IPS DF 6.9 (cell line): ENCODE data around the gene PGPEP1.
"Not testable (repeated sequence)": the region's sequence is repeated elsewhere in the genome, so short reads cannot be mapped to it uniquely, and the experiment has no call there.

Source experiments
- DNase-seq: peaks from one replicate; pipeline ENCODE4 v3.0.0-alpha.2; 2013; ENCODE audit warnings: low read depth, low spot score
- H3K27ac ChIP-seq: one replicate; pipeline ENCODE4 v1.5.1; 2013; ENCODE audit warnings: low read length, control low read depth
- H3K27me3 ChIP-seq: 2 replicates; pipeline ENCODE4 v1.6.1; 2013; ENCODE audit warnings: mild to moderate bottlenecking, low read length; ENCODE audit not compliant: control insufficient read depth, insufficient read depth
- H3K36me3 ChIP-seq: 2 replicates; pipeline ENCODE4 v1.6.1; 2013; ENCODE audit warnings: low read length; ENCODE audit not compliant: control insufficient read depth, insufficient read depth
- H3K4me1 ChIP-seq: 2 replicates; pipeline ENCODE4 v1.6.1; 2013; ENCODE audit warnings: low read length; ENCODE audit not compliant: control insufficient read depth, insufficient read depth
- H3K4me3 ChIP-seq: 2 replicates; pipeline ENCODE4 v1.5.1; 2013; ENCODE audit warnings: mild to moderate bottlenecking, low read length
- H3K9me3 ChIP-seq: 2 replicates; pipeline ENCODE4 v1.6.1; 2013; ENCODE audit warnings: low read length, inconsistent platforms; ENCODE audit not compliant: control insufficient read depth, insufficient read depth
- WGBS: extraction: QIAGEN DNeasy Blood & Tissue Kit; methylation state at CpG from one replicate; pipeline ENCODE4 v1.1.7; 2013; ENCODE audit warnings: mixed read lengths, missing lambda C conversion rate; ENCODE audit not compliant: insufficient read length, insufficient coverage; 5-methylcytosine and 5-hydroxymethylcytosine counted together

The PGPEP1 gene

DNA sequence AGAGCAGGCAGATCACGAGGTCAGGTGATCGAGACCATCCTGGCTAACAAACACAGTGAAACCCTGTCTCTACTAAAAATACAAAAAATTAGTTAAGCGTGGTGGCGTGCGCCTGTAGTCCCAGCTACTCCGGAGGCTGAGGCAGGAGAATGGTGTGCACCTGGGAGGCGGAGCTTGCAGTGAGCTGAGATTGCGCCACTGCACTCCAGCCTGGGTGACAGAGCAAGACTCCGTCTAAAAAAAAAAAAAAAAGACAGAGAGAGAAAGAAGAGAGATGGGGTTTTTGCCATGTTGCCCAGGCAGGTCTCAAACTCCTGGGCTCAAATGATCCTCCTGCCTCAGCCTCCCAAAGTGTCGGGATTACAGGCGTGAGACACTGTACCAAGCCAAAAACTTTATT is 65.4 kb downstream of the PGPEP1 start:
- not testable (repeated sequence) for H3K27ac ChIP-seq, DNase-seq, H3K36me3 ChIP-seq, H3K9me3 ChIP-seq, H3K27me3 ChIP-seq, H3K4me1 ChIP-seq, H3K4me3 ChIP-seq
- no CpG with 5 or more reads among the region's 11 CpGs for WGBS

- no peaks in the 10 kb centered on the region for H3K4me1 ChIP-seq
- H3K36me3 ChIP-seq, result no peaks in the 10 kb centered on the region
- DNase-seq, result no peak
- WGBS, result no CpG with 5 or more reads among the region's 9 CpGs
- no peaks in the 10 kb centered on the region for H3K9me3 ChIP-seq
- no peaks in the 10 kb centered on the region for H3K27me3 ChIP-seq
- no peak overlapping the region for H3K4me3 ChIP-seq
- no peak overlapping the region for H3K27ac ChIP-seq
These were observed 66.4 kb downstream of the PGPEP1 start for GRCh38 chr19:18406749-18407148.

- Histone ChIP-seq H3K9me3 (no peaks in the 10 kb centered on the region), H3K36me3 (no peaks in the 10 kb centered on the region), H3K4me3 (no peak overlapping the region), H3K4me1 (no peaks in the 10 kb centered on the region), H3K27ac (no peak overlapping the region), H3K27me3 (no peaks in the 10 kb centered on the region)
- no peak for DNase-seq
- no CpG with 5 or more reads among the region's 10 CpGs for WGBS
These were observed 67.7 kb downstream of the PGPEP1 start for GRCh38 chr19:18408053-18408476.

- DNase-seq, result no peak
- Histone ChIP-seq H3K36me3 (no peaks in the 10 kb centered on the region), H3K4me1 (0 out of 2 replicates have a peak, but pooled peaks cover 2% of the 10 kb centered on the region), H3K27me3 (no peaks in the 10 kb centered on the region), H3K9me3 (no peaks in the 10 kb centered on the region), H3K4me3 (no peak overlapping the region), H3K27ac (no peak overlapping the region)
- no CpG with 5 or more reads among the region's 16 CpGs for WGBS
These were observed 72.3 kb downstream of the PGPEP1 start for GRCh38 chr19:18412610-18413239.

DNA sequence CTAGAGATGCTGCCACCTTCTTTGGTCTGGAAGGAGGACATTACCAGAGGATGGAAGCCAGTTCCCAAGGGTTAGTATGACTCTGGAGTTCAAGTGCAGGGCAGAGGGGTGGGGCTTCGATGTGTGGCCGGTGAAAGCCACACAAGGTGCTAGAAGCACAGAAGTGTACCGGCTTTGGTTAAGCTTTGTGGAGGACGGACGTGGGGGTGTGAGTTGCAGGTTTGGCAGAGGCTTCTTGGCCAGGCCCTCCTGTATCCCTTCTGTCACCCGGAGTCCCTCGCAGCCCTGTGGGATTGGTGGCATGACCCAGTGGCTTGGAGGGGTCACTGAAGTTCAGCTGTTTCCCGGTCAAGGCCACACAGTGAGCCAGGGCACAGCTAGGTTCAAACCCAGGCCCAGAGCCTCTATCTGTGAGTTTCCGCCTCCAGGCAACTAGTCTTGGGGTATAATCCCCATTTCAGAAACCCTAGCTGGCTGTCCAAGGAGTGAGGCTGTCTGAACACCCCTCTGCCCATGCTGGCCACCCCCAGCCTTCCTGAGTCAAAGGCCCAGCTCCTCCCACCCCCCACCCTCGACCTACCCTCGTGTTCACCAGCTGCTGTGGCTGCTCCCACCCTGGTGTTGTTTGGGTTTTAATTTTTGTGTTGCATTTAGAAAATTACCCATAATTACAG is 74.2 kb downstream of the PGPEP1 start:
- H3K36me3 ChIP-seq, result no peaks in the 10 kb centered on the region
- peaks cover 2% of the 10 kb centered on the region; the same call in 1 of the 2 replicates for H3K27me3 ChIP-seq
- no peak for DNase-seq
- no peak overlapping the region for H3K27ac ChIP-seq
- H3K4me3 ChIP-seq, result no peak overlapping the region
- peaks cover 10% of the 10 kb centered on the region for H3K4me1 ChIP-seq
- WGBS, result no CpG with 5 or more reads among the region's 11 CpGs
- no peaks in the 10 kb centered on the region for H3K9me3 ChIP-seq

GRCh38 chr19:18415178-18415867 is 74.9 kb downstream of the PGPEP1 start:
- DNase-seq, result no peak
- Histone ChIP-seq H3K27me3 (peaks cover 2% of the 10 kb centered on the region; the same call in 1 of the 2 replicates), H3K4me1 (peaks cover 10% of the 10 kb centered on the region), H3K9me3 (no peaks in the 10 kb centered on the region), H3K36me3 (no peaks in the 10 kb centered on the region), H3K27ac (no peak overlapping the region), H3K4me3 (no peak overlapping the region)
- whole genome bisulfite sequencing, result no CpG with 5 or more reads among the region's 25 CpGs

DNA sequence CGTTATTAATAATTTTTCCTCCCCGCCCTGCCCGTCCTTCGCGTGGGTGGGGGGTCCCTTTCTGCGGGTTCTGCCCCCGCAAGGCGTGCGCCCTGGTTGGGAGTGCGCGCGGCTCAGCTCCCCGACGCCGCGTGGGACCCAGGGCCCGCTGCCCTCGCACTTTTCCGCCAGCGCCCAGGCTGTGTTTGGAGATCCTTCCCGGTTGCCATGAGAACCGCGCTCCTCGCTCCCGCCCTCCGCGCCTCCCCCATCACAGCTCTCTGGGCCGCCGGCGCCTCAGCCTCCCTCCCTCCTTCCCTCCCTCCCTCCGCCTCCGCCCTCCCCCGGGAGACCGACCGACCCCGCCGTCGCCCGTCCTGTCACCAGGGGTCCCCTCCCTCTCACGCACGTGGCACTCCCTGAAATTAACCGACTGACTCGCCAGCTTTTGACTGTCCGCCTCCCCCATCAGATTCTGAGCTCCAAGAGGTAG is 76.4 kb downstream of the PGPEP1 start:
- peaks cover 10% of the 10 kb centered on the region for H3K4me1 ChIP-seq
- H3K27ac ChIP-seq, result no peak overlapping the region
- no peak for DNase-seq
- H3K27me3 ChIP-seq, result peaks cover 2% of the 10 kb centered on the region; the same call in 1 of the 2 replicates
- peak overlapping the region; percentile 29; the same call in 1 of the 2 replicates for H3K4me3 ChIP-seq
- WGBS, result no CpG with 5 or more reads among the region's 44 CpGs
- H3K36me3 ChIP-seq, result no peaks in the 10 kb centered on the region
- H3K9me3 ChIP-seq, result no peaks in the 10 kb centered on the region

- no CpG with 5 or more reads among the region's 53 CpGs for WGBS
- Histone ChIP-seq H3K27me3 (peaks cover 2% of the 10 kb centered on the region; the same call in 1 of the 2 replicates), H3K9me3 (no peaks in the 10 kb centered on the region), H3K4me1 (peaks cover 10% of the 10 kb centered on the region), H3K27ac (no peak overlapping the region), H3K36me3 (no peaks in the 10 kb centered on the region), H3K4me3 (peak overlapping the region; percentile 29; the same call in 1 of the 2 replicates)
- DNase-seq, result no peak
These were observed 77.0 kb downstream of the PGPEP1 start for GRCh38 chr19:18417250-18418028.

- Histone ChIP-seq H3K4me3 (peak overlapping the region; percentile 3; the same call in 1 of the 2 replicates), H3K36me3 (no peaks in the 10 kb centered on the region), H3K9me3 (no peaks in the 10 kb centered on the region), H3K27ac (no peak overlapping the region), H3K4me1 (peaks cover 10% of the 10 kb centered on the region), H3K27me3 (peaks cover 2% of the 10 kb centered on the region; the same call in 1 of the 2 replicates)
- WGBS, result no CpG with 5 or more reads among the region's 30 CpGs
- no peak for DNase-seq
These were observed 77.7 kb downstream of the PGPEP1 start for GRCh38 chr19:18418029-18418482.
